Activated CD4-positive, alpha-beta T cell treated with anti-CD3 and anti-CD28 coated beads, Interleukin-2, amount 10 ng/mL, durations not matched to agents 24 days and 14 days (primary cell): ENCODE data around the gene ATP2A2. TPM values are rescaled to one million over a fixed set of nuclear protein-coding genes. Genes with fewer than 3 reads are reported as not detected.
"Not testable (repeated sequence)": the region's sequence is repeated elsewhere in the genome, so short reads cannot be mapped to it uniquely, and the experiment has no call there.

ENCODE experiments used
- DNase-seq: peaks from one replicate; pipeline ENCODE4 v3.0.0; 2022
- H3K27ac Mint-ChIP-seq: one replicate; pipeline ENCODE4 v1.8.0; 2022; ENCODE audit warnings: mild to moderate bottlenecking, mixed read lengths
- H3K27me3 Mint-ChIP-seq: one replicate; pipeline ENCODE4 v1.8.0; 2022; ENCODE audit warnings: mixed read lengths
- H3K36me3 Mint-ChIP-seq: one replicate; pipeline ENCODE4 v1.8.0; 2022; ENCODE audit warnings: low read depth, mild to moderate bottlenecking, mixed read lengths
- H3K4me1 Mint-ChIP-seq: one replicate; pipeline ENCODE4 v1.8.0; 2021; ENCODE audit warnings: mixed read lengths
- H3K4me3 Mint-ChIP-seq: one replicate; pipeline ENCODE4 v1.8.0; 2022; ENCODE audit warnings: mild to moderate bottlenecking, moderate library complexity, mixed read lengths
- H3K9me3 Mint-ChIP-seq: one replicate; pipeline ENCODE4 v1.8.0; 2021; ENCODE audit warnings: mixed read lengths
- intact Hi-C: fragments of 100-400 bp; cut with micrococcal nuclease; formaldehyde crosslinking; loops from one replicate; pipeline ENCODE4 v1.15.1; 2023
- total RNA-seq: library from RNA; stranded (reverse); gene quantifications from 2 replicates; pipeline ENCODE4 v1.2.3, GENCODE V29; 2022

Gene ATP2A2
- total RNA-seq, 1 donor from 2014 or later, result 222 TPM

GRCh38 chr12:110249716-110250225 is 31.3 kb upstream of the ATP2A2 start:
- Mint-ChIP-seq H3K27ac (no peak overlapping the region), H3K4me3 (no peak overlapping the region)
- intact Hi-C loops, result no loop called here

DNA sequence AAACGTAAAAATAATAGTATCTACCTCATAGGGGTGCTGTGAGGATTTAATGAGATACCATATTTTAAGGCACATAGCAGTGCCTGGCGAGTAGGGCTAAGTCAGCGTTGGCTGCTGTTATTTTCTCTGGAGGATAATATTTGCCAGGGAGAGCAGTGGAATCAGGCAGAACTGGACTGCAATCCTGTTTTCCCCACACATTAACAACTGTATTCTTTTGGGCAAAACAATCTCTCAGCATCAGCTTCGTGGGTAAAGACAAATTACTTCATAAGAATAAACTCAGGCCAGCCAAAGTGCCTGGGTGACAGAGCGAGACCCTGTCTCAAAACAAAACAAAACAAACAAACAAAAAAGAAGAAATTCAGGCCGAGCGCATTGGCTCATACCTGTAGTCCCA is 29.7 kb upstream of the ATP2A2 start:
- Mint-ChIP-seq H3K36me3 (no peaks in the 10 kb centered on the region), H3K4me1 (no peaks in the 10 kb centered on the region)

More at GRCh38 chr12:110249716-110250225, 31.3 kb upstream of the ATP2A2 start:
- no peaks in the 10 kb centered on the region for H3K4me1 Mint-ChIP-seq
- no peaks in the 10 kb centered on the region for H3K9me3 Mint-ChIP-seq
- no peak for DNase-seq
- H3K27me3 Mint-ChIP-seq, result no peaks in the 10 kb centered on the region
- no peaks in the 10 kb centered on the region for H3K36me3 Mint-ChIP-seq

GRCh38 chr12:110252716-110253115 is 28.3 kb upstream of the ATP2A2 start:
- no peak overlapping the region for H3K4me3 Mint-ChIP-seq
- H3K27ac Mint-ChIP-seq, result no peak overlapping the region
- DNase-seq, result no peak
- intact Hi-C loops, result no loop called here
- H3K27me3 Mint-ChIP-seq, result no peaks in the 10 kb centered on the region
- no peaks in the 10 kb centered on the region for H3K9me3 Mint-ChIP-seq
- no peaks in the 10 kb centered on the region for H3K36me3 Mint-ChIP-seq
- H3K4me1 Mint-ChIP-seq, result no peaks in the 10 kb centered on the region

More for the DNA sequence above, 29.7 kb upstream of the ATP2A2 start:
- intact Hi-C loops, result no loop called here
- no peak for DNase-seq
- Mint-ChIP-seq H3K27me3 (no peaks in the 10 kb centered on the region), H3K27ac (no peak overlapping the region), H3K4me3 (no peak overlapping the region), H3K9me3 (no peaks in the 10 kb centered on the region)

DNA sequence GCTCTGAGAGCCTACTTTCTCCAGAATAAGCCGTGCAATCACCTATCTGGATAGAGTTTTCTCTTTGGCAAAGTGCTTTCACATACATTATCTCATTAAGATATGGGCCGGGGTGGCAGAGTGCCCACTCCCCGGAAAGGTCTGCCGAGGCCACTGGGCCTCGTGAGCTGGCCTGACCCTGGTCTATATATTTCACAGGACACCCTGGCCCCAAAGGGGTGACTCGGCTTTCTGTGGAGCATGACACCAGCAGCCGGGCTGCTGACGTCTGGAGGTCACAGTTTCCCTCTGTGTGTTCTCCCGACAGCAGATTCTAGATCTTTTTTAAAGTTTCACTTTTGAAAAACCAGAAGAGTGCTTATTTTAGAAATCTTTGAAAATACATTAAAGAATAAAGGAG is 27.9 kb upstream of the ATP2A2 start:
- DNase-seq, result no peak
- Mint-ChIP-seq H3K27ac (no peak overlapping the region), H3K9me3 (no peaks in the 10 kb centered on the region), H3K4me3 (no peak overlapping the region), H3K27me3 (no peaks in the 10 kb centered on the region), H3K4me1 (no peaks in the 10 kb centered on the region), H3K36me3 (no peaks in the 10 kb centered on the region)
- intact Hi-C loops, result no loop called here

GRCh38 chr12:110254971-110255540 is 26.0 kb upstream of the ATP2A2 start:
- H3K4me3 Mint-ChIP-seq, result no peak overlapping the region
- no peak overlapping the region for H3K27ac Mint-ChIP-seq
- DNase-seq, result no peak
- no peaks in the 10 kb centered on the region for H3K9me3 Mint-ChIP-seq
- H3K36me3 Mint-ChIP-seq, result no peaks in the 10 kb centered on the region
- H3K4me1 Mint-ChIP-seq, result no peaks in the 10 kb centered on the region
- intact Hi-C loops, result no loop called here
- H3K27me3 Mint-ChIP-seq, result no peaks in the 10 kb centered on the region

- H3K27me3 Mint-ChIP-seq, H3K4me1 Mint-ChIP-seq, intact Hi-C loops, DNase-seq, H3K4me3 Mint-ChIP-seq, H3K27ac Mint-ChIP-seq, H3K9me3 Mint-ChIP-seq, H3K36me3 Mint-ChIP-seq: not testable (repeated sequence)
Observed at GRCh38 chr12:110255890-110256456, 25.1 kb upstream of the ATP2A2 start.

DNA sequence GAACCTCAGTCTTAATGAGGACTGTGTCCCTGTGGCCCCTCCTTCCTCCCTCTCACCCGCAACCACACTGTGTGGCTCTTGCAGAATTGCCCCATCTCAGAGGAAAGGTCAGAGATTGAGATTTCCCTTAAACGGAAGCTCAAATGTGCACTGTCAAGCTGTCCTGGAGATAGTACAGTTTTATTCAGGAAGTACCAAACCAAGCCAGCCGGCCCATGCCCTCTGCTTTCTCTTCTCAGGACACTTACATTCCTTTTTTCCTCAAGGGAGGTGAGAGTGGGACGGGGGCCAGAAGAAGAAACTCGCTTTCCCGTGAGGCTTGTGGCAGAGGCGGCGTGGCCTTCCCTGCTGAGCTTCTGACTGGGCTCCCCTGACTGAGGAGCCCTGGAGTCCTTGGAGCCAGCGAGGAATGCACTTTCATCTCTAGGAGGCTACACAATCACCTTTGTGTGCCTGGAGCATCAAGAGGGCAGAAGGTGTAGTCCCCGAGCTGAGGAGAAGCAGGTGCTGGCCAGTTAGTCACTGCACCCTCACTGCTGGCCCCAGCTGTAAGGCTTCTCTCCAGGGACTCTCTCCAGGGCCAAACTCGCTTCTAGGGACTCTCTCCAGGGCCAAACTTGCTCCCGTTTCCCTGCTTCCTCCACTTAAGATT is 24.1 kb upstream of the ATP2A2 start:
- Mint-ChIP-seq H3K4me1 (no peaks in the 10 kb centered on the region), H3K36me3 (no peaks in the 10 kb centered on the region), H3K9me3 (no peaks in the 10 kb centered on the region), H3K4me3 (no peak overlapping the region), H3K27me3 (no peaks in the 10 kb centered on the region), H3K27ac (no peak overlapping the region)
- intact Hi-C loops, result no loop called here
- DNase-seq, result no peak

DNA sequence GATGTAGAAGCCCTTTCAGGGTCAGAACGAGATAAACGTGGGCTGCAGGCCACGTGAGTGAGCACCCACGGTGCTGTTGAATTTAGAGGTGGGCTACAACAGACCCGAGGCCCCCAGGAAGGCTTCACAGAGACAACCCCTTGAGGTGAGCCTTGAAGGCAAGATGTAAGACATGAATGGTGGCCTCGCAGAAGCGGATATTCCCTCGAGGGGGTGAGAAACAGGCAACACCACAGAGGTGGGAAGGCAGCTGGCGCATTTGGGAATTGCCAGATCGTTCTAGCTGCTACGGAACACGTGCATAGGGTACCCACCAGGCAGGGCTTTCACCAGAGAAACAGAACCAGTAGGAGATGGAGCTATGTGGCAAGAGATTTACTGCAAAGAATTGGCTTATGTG is 22.6 kb upstream of the ATP2A2 start:
- Mint-ChIP-seq H3K4me1 (no peaks in the 10 kb centered on the region), H3K4me3 (no peak overlapping the region), H3K27ac (no peak overlapping the region), H3K27me3 (peaks cover 5% of the 10 kb centered on the region), H3K9me3 (no peaks in the 10 kb centered on the region), H3K36me3 (no peaks in the 10 kb centered on the region)
- no peak for DNase-seq
- intact Hi-C loops, result no loop called here

DNA sequence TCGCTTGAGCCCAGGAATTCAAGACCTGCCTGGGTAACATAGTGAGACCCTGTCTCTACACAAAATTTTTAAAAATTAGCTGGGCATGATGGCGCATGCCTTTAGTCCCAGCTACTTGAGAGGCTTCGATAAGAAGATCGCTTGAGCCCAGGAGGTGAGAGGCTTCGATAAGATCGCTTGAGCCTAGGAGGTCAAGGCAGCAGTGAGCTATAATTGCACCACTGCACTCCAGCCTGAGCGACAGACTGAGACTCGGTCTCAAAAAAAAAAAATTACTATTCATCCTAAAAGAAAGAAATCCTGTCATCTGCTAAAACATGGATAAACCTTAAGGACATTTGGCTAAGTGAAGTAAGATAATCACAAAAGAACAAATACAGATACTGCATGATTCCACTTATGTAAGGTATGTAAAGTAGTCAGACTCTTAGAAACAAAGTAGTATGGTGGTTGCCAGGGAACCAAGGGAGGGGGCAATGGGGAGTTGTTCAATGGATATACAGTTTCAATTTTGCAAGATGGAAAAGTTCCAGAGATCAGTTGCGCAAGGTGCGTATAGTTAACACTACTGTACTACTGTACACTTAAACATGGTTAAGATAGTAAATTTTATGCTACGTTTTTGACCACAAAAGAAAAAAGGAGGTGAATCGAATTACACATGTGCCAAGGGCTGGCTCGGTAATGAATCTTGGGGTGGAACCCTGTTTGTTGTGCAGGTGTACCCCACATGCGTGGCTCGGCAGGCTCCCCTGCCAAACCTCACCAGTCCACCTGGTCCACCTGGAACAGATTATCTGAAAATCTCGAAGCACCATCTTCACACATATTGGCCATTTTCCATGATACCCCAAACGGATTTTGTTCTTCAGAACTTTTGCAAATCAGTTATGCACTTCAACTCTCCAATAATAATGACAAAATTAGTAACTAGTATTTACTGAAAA is 18.3 kb upstream of the ATP2A2 start:
- intact Hi-C loops, result no loop called here
- H3K36me3 Mint-ChIP-seq, result no peaks in the 10 kb centered on the region
- no peak overlapping the region for H3K27ac Mint-ChIP-seq
- no peaks in the 10 kb centered on the region for H3K4me1 Mint-ChIP-seq
- no peaks in the 10 kb centered on the region for H3K9me3 Mint-ChIP-seq
- no peak overlapping the region for H3K4me3 Mint-ChIP-seq
- no peak for DNase-seq
- H3K27me3 Mint-ChIP-seq, result peaks cover 17% of the 10 kb centered on the region

GRCh38 chr12:110266381-110266960 is 14.6 kb upstream of the ATP2A2 start:
- Mint-ChIP-seq H3K27ac (no peak overlapping the region), H3K9me3 (no peaks in the 10 kb centered on the region), H3K4me1 (no peaks in the 10 kb centered on the region), H3K4me3 (no peak overlapping the region), H3K36me3 (no peaks in the 10 kb centered on the region), H3K27me3 (peaks cover 44% of the 10 kb centered on the region)
- no peak for DNase-seq
- intact Hi-C loops, result no loop called here

DNA sequence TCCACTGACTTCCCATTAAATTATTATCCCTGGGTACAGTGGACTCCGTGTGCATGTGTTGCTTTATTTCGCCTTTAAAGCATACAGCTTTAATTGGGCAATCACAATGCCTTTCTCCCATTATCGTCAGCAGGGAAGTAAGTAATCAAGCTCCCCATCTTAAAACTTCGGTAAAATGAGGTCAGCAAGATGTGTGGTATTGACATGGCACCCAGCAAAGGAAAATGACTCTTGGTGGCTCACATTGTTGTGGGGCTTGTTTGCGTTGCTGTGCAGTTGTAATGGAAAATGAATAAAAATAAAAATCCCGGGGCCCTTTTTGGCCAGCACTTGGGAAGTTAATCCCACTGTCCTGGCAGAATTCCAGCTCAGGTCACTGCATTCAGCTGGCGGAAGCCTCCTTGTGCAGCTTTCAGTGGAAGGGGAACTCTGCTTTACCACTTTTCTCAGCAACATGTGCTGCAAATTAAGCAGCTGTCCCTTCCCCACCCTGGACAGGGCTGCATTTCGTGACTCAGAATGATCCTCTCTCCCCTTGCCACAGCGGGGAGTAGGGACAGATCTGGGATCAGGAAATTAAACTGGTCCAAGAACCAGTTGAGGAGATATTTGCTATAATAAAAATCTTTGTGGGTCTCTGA is 13.9 kb upstream of the ATP2A2 start:
- Mint-ChIP-seq H3K9me3 (no peaks in the 10 kb centered on the region), H3K4me1 (no peaks in the 10 kb centered on the region), H3K36me3 (no peaks in the 10 kb centered on the region), H3K27me3 (peaks cover 46% of the 10 kb centered on the region), H3K27ac (no peak overlapping the region), H3K4me3 (no peak overlapping the region)
- intact Hi-C loops, result no loop called here
- no peak for DNase-seq

DNA sequence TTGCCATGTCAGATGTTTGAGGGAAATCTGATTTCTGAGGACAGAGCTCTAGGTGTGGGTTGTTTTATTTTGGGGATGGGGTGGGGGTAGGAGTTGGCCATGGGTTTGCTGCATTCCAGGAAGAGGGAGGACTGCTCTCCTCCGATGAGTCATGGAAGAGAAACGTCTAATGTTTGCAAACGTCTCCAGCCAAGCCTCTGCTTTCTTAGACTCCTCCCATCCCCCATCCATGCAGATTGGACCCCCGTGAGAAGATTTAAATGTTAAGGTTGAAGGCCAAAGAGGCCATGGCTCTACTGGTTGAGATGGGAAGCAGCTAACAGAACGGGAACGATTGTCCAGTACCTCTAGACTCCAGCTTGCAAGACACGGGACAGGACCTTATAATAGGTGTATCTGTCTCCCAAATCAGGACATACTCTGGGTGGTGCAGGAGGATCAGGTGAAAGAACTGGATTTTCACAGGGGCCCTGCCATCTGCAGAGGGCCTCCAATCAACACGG is 11.4 kb upstream of the ATP2A2 start:
- no peaks in the 10 kb centered on the region for H3K9me3 Mint-ChIP-seq
- no peaks in the 10 kb centered on the region for H3K4me1 Mint-ChIP-seq
- intact Hi-C loops, result no loop called here
- H3K4me3 Mint-ChIP-seq, result no peak overlapping the region
- no peak overlapping the region for H3K27ac Mint-ChIP-seq
- DNase-seq, result no peak
- no peaks in the 10 kb centered on the region for H3K36me3 Mint-ChIP-seq
- peaks cover 46% of the 10 kb centered on the region for H3K27me3 Mint-ChIP-seq
